Cardiac fibroblast (primary cell): ENCODE results near the gene DDX39B.

Experiments used
- DNase-seq, 2 donors: peaks; one replicate each; pipeline versions ENCODE4 v3.0.0 to v3.0.0-alpha.2; 2010; ENCODE audit warnings: low read depth in 2 of 2
- H3K4me3 ChIP-seq, 2 donors: replicated peaks in 1 of 2; 1 replicate in 1 of 2; 2 replicates in 1 of 2; pipeline ENCODE4 v1.5.1; 2011; ENCODE audit warnings: low read depth in 2 of 2, low read length in 2 of 2, mild to moderate bottlenecking in 2 of 2, moderate library complexity in 1 of 2
- CTCF ChIP-seq: IDR thresholded peaks from one replicate; pipeline ENCODE4 v1.5.1; 2011; ENCODE audit warnings: low read depth, mild to moderate bottlenecking, low read length, inconsistent platforms

The DDX39B gene

GRCh38 chr6:31585491-31585890, 43.7 kb upstream of the DDX39B start:
- TF ChIP-seq CTCF: peak; percentile 43
- H3K4me3 ChIP-seq: no peak overlapping the region
- no peak for DNase-seq

- DNase-seq: no peak
- TF ChIP-seq CTCF: no peak
- peak within 1 kb of the TSS; percentile 84 to 90 for H3K4me3 ChIP-seq
Measured at GRCh38 chr6:31582230-31582643, 40.4 kb upstream of the DDX39B start, which contains the start of gene LTB. LTB (minus strand) TSS chr6:31582424; CDS start chr6:31582417, 7 bp downstream.

- TF ChIP-seq CTCF: no peak
- peak overlapping the region; percentile 84 to 90 for H3K4me3 ChIP-seq
- DNase-seq: no peak
Measured at GRCh38 chr6:31581434-31582229, 39.8 kb upstream of the DDX39B start.

GRCh38 chr6:31580807-31581433, 39.1 kb upstream of the DDX39B start:
- peak overlapping the region; percentile 84 to 90 for H3K4me3 ChIP-seq
- DNase-seq: peak; percentile 75 to 86
- peak; percentile 71 for TF ChIP-seq CTCF

- peak overlapping the region; percentile 84 to 90 for H3K4me3 ChIP-seq
- no peak for TF ChIP-seq CTCF
- DNase-seq: no peak
Measured at GRCh38 chr6:31580438-31580740, 38.6 kb upstream of the DDX39B start.

GRCh38 chr6:31579546-31580437, 38.0 kb upstream of the DDX39B start:
- DNase-seq: no peak
- no peak for TF ChIP-seq CTCF
- no peak overlapping the region for H3K4me3 ChIP-seq
